A549 treated with CpdA at 1 μM for 4 hours (cell line): ENCODE results near the gene SEMA3A. TPM values are rescaled to one million over a fixed set of nuclear protein-coding genes. Genes with fewer than 3 reads are reported as not detected.

ENCODE experiments used
- total RNA-seq: library from RNA; stranded (reverse); fragments of 200-300 nt; extraction: Qiagen RNA extraction; gene quantifications from 5 replicates; pipeline ENCODE4 v1.2.3, GENCODE V29; 2022; ENCODE audit warnings: low read depth

The SEMA3A gene
- total RNA-seq: 5.6 to 8.9 TPM (median 6.3 TPM) in 5 replicates

GRCh38 chr7:84194484-84195271 is at the start of gene SEMA3A:
TSS of gene SEMA3A (minus strand) at chr7:84194789. CDS start at chr7:84194586, 203 bp downstream.

